ENCODE results near the gene SPEF1.

Gene SPEF1

DNA sequence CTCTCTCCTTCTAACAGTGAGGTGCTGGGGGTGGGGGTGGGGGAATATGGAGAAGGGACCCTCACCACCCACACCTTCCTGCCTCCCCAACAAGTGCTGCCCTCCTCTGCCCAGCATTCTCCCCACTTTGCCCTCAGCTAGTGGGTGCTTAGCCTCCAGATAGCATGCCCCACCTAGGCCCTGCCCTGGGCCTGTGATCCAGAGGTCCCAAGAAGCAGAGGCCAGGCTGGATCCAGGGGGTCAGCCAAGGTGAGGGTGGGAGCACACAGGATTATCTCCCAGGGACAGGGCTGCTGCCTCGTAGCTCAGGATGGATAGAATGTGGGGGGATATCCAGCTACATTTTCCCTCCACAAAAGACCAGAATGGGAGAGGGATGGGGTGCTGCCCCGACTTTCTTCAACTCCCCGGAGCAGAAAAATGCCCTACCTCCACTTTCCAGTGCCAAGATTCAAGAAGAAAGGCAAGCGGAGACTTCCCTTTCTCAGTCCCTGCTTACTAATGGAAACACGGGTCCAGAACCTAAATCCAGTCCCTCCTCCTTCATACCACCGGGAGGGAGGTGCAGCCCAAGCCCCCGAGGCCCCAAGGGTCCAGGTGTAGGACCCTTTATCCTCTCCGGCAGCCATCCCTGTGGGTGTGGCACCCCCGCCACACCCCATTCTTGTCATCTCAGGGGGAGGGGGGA is 14.7 kb downstream of the SPEF1 start:
- no peak for DNase-seq (ENCODE audit: low read depth)

GRCh38 chr20:3765171-3765882 is 15.9 kb downstream of the SPEF1 start:
- DNase-seq (ENCODE audit: low read depth), result no peak

DNA sequence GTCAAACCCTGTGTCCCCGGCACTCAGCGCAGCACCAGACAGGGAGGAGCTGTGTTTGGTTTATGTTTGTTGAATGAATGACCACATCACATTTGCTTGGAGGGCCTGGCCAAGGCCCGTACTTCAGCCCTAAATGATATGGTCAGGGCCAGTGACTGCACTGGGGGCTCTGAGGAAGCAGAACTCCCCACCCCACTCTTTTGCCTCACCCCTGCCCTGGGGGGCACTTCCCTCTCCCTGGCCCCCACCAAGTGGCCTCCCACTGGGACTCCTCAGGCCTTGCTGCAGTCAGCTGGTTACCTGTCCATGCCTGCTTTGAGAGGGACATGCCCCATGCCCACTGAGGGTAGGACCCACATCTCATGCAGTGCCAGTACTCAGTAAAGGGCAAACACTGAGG is 16.6 kb downstream of the SPEF1 start:
- no peak for DNase-seq (ENCODE audit: low read depth)

GRCh38 chr20:3763671-3764601 is 17.3 kb downstream of the SPEF1 start:
- DNase-seq (ENCODE audit: low read depth), result no peak

- no peak for DNase-seq (ENCODE audit: low read depth)
These were observed 20.4 kb downstream of the SPEF1 start for GRCh38 chr20:3760655-3761348.

DNA sequence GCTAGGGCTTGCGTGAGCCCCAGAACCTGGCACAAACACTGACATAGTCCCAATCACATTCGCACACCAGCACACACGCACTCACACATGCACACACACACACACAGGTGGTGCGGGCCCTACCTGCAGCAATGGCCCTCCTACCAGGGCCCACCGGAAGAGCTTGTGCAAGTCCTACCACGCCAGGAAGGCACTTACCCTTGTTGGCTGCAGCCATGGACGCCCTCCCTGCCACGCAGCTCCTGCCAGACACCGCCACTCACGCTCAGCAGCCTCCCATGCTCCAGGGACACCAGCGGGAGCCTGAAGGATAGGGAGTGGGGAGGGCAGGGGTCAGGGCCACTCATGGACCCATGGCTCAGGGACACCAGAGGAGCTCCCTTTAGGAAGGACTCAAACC is 21.4 kb downstream of the SPEF1 start:
- no peak for DNase-seq (ENCODE audit: low read depth)

- no peak for DNase-seq (ENCODE audit: low read depth)
These were observed 21.9 kb downstream of the SPEF1 start for GRCh38 chr20:3759316-3759823.

DNA sequence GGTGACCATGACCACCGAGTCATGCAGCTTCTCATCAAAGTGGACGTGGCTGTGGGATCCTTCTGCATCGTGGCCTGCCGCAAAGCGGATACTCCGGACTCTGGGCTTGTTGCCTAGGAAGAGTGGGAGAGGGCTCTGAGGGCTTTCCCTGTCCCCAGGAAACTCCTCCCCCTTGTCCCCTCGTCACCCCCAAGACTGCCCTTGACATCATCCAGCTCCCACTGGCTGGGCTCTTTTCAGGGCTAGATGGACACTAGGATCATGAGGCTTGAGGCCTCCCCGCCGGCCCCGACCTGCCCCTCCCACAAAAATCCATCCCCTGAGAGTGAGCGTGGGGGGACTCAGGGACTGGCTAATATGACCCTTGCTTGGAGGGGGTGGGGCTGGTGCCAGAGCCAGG is 22.7 kb downstream of the SPEF1 start:
- DNase-seq (ENCODE audit: low read depth), result no peak

GRCh38 chr20:3757268-3757667 is 24.0 kb downstream of the SPEF1 start:
- no peak for DNase-seq (ENCODE audit: low read depth)

DNA sequence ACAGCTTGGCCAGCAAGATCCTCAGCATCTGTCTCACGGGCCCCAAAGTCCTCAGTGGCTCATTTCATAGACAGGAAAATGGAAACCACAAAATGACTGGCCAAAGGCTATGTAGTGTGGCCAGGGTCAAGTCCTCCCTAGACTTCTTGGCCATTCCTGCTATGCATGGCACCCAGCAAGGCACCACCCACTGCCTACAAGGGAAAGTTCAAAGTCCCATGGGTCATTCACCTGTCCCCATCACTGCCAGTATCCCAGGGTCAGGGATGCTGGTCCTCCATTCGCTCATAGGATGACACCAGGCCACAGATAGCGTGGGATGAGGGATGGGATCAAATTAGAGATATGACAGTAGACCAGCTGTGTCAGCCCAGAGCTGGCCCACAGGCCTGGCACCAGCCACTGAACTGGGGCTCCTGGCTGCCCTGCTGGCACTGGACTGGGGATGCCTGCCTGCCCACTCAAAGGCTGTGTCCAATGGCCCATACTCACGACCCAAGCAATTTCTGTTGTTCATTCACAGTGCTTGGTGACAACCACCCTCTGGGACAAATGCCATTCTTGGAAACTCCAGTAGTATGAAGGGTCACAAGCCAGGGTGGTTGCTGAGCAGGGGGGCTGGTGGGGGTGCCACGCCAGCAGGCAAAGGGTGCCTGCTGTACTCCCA is 25.3 kb downstream of the SPEF1 start:
- no peak for DNase-seq (ENCODE audit: low read depth)

GRCh38 chr20:3755269-3755668 is 26.0 kb downstream of the SPEF1 start:
- no peak for DNase-seq (ENCODE audit: low read depth)

DNA sequence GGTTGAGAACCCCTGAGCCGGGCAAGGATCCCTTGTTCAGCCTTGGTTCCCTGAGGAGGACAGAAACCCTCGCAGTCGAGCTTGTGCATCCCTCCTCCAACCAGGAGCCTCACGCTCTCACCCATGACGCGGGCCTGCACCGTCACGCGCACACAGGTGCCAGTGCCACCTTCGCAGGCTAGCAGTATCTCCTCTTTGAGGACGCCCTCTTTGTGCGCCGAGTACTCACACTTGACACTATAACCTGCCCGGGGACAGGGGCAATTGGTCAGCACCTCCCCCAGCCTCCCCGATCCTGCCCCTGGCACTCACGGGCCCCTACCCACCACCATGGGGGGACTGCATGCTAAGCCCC is 27.0 kb downstream of the SPEF1 start:
- no peak for DNase-seq (ENCODE audit: low read depth)

GRCh38 chr20:3753501-3754275 is 27.6 kb downstream of the SPEF1 start:
- DNase-seq (ENCODE audit: low read depth), result no peak

GRCh38 chr20:3753098-3753497 is 28.1 kb downstream of the SPEF1 start:
- peak; percentile 23 for DNase-seq (ENCODE audit: low read depth)

- DNase-seq (ENCODE audit: low read depth), result no peak
These were observed 28.9 kb downstream of the SPEF1 start for GRCh38 chr20:3752386-3752759.

DNA sequence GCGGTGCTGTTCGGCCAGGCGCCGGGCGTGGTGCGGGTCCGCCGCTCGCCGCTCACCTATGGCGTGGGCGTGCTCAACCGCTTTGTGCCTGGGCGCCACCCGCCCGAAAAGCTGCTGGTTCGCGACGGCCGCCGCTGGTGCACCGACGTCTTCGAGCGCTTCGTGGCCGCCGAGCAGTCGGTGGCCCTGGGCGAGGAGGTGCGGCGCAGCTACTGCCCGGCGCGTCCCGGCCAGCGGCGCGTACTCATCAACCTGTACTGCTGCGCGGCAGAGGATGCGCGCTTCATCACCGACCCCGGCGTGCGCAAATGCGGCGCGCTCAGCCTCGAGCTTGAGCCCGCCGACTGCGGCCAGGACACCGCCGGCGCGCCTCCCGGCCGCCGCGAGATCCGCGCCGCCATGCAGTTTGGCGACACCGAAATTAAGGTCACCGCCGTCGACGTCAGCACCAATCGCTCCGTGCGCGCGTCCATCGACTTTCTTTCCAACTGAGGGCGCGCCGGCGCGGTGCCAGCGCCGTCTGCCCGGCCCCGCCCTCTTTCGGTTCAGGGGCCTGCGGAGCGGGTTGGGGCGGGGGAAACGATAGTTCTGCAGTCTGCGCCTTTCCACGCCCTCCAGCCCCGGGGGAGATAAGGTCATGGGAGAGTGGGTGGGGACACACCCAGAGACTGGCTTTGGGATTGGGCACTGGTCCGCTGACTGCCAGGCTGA is 29.4 kb downstream of the SPEF1 start:
- DNase-seq (ENCODE audit: low read depth), result peak; percentile 16

- DNase-seq (ENCODE audit: low read depth), result no peak
These were observed 30.0 kb downstream of the SPEF1 start for GRCh38 chr20:3751305-3751674.

GRCh38 chr20:3749689-3750531 is 31.3 kb downstream of the SPEF1 start:
- no peak for DNase-seq (ENCODE audit: low read depth)

DNA sequence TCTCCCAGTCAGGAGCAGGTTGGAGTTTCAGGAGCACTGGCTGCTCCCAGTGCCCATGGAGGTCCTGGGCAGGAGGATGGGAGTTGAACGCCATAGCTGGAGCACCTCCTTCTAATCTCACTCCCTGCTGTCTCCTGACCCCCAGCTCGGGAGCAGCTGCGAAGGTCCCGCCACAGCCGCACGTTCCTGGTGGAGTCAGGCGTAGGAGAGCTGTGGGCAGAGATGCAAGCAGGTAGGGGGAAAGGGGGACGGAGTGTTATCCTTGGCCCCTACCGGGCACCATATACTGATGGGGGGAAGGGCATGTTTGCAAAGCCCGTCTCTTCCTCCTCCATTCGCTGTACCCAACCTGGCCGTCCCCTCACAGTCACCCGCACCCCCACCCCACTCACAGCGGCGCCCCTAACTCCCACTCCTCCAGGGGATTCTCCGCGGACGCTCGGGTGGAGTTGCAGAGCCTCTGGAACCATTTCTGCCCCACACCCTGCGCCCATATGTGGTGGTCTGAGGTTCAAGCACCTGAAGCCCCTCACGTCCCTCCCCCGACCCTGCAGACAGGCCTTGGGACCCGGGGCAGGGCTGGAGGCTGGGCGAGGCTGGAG is 32.1 kb downstream of the SPEF1 start:
- no peak for DNase-seq (ENCODE audit: low read depth)

All from stimulated activated CD8-positive, alpha-beta memory T cell treated with anti-CD3 and anti-CD28 coated beads, Interleukin-7, amount 100 ng/mL, for 24 hours (primary cell).